Coronary artery (tissue), 2 donors: ENCODE measurements around the gene GRIN2A.

ENCODE experiments used
- DNase-seq: peaks from one replicate; pipeline ENCODE4 v3.0.0-alpha.2; 2017; ENCODE audit warnings: low spot score
- H3K27ac ChIP-seq, 2 donors: fragments of 200-600 bp; sonication (generic); one replicate each; pipeline ENCODE4 v1.5.1; 2016 to 2019
- H3K4me3 ChIP-seq: fragments of 200-600 bp; sonication (generic); 2 replicates; pipeline ENCODE4 v1.5.1; 2016; ENCODE audit warnings: mild to moderate bottlenecking, moderate library complexity
- CTCF ChIP-seq: fragments of 200-600 bp; sonication (generic); IDR thresholded peaks from one replicate; pipeline ENCODE4 v1.5.1; 2019; ENCODE audit warnings: antibody characterized with exemption

Gene GRIN2A

GRCh38 chr16:10224850-10225249 is 42.6 kb upstream of the GRIN2A start:
- DNase-seq: no peak
- no peak overlapping the region for H3K4me3 ChIP-seq
- no peak overlapping the region for H3K27ac ChIP-seq
- TF ChIP-seq CTCF: no peak

GRCh38 chr16:10220942-10221341 is 38.7 kb upstream of the GRIN2A start:
- Histone ChIP-seq H3K27ac (no peak overlapping the region), H3K4me3 (no peak overlapping the region)
- TF ChIP-seq CTCF: no peak
- DNase-seq: no peak

GRCh38 chr16:10219742-10220141 is 37.5 kb upstream of the GRIN2A start:
- Histone ChIP-seq H3K27ac (no peak overlapping the region), H3K4me3 (no peak overlapping the region)
- DNase-seq: no peak
- TF ChIP-seq CTCF: no peak

- TF ChIP-seq CTCF: no peak
- DNase-seq: no peak
- Histone ChIP-seq H3K27ac (no peak overlapping the region), H3K4me3 (no peak overlapping the region)
Observed at GRCh38 chr16:10218490-10219206, 36.4 kb upstream of the GRIN2A start.

- Histone ChIP-seq H3K27ac (no peak overlapping the region), H3K4me3 (no peak overlapping the region)
- TF ChIP-seq CTCF: no peak
- DNase-seq: no peak
Observed at GRCh38 chr16:10213748-10214147, 31.5 kb upstream of the GRIN2A start.

- Histone ChIP-seq H3K27ac (no peak overlapping the region), H3K4me3 (no peak overlapping the region)
- no peak for DNase-seq
- TF ChIP-seq CTCF: no peak
Observed at GRCh38 chr16:10210944-10211343, 28.7 kb upstream of the GRIN2A start.

- DNase-seq: no peak
- H3K4me3 ChIP-seq: no peak overlapping the region
- H3K27ac ChIP-seq: no peak overlapping the region
- TF ChIP-seq CTCF: no peak
Observed at GRCh38 chr16:10206865-10207264, 24.6 kb upstream of the GRIN2A start.
